ENCODE results near the gene SDK1.

DNA sequence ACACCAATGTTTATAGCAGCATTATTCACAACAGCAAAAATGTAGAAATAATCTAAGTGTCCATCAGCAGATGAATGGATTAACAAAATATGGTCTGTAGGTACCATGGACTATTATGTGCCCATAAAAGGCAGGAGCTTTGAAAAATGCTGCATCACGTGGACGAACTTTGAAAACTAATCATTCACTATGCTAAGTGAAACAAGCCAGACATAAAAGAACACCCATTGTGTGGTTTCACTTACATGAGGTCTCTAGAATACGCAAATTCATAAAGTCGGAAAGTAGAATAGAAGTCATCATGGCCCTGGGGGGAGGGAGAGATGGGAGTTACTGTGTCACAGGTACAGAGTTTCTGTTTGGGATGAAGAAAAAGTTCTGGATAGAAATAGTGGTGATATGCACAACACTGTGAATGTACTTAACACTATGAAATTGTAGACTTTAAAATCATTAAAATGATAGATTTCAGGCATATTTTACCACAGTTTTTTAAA is 377.3 kb downstream of the SDK1 start:
- no peak for TF ChIP-seq POLR2A (IDR thresholded peaks at IDR 0.05)
- TF ChIP-seq, protein P1, sequence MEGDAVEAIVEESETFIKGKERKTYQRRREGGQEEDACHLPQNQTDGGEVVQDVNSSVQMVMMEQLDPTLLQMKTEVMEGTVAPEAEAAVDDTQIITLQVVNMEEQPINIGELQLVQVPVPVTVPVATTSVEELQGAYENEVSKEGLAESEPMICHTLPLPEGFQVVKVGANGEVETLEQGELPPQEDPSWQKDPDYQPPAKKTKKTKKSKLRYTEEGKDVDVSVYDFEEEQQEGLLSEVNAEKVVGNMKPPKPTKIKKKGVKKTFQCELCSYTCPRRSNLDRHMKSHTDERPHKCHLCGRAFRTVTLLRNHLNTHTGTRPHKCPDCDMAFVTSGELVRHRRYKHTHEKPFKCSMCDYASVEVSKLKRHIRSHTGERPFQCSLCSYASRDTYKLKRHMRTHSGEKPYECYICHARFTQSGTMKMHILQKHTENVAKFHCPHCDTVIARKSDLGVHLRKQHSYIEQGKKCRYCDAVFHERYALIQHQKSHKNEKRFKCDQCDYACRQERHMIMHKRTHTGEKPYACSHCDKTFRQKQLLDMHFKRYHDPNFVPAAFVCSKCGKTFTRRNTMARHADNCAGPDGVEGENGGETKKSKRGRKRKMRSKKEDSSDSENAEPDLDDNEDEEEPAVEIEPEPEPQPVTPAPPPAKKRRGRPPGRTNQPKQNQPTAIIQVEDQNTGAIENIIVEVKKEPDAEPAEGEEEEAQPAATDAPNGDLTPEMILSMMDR (IDR thresholded peaks at IDR 0.05) = no peak
